Sigmoid colon (tissue), 4 donors: Measurements from ENCODE around the gene PTGDS.

Experiments used
- EP300 ChIP-seq, 4 donors: sonication (generic); formaldehyde crosslinking; IDR thresholded peaks; one replicate each; pipeline ENCODE4 v1.6.1; 2017; ENCODE audit warnings: antibody characterized with exemption in 4 of 4
- POLR2A ChIP-seq, 2 donors: fragments of 450-650 bp; IDR thresholded peaks; one replicate each; pipeline ENCODE4 v1.6.1; 2016; ENCODE audit warnings: antibody characterized with exemption in 2 of 2, mild to moderate bottlenecking in 2 of 2, moderate library complexity in 2 of 2
- POLR2AphosphoS5 ChIP-seq, 4 donors: sonication (generic); formaldehyde crosslinking; IDR thresholded peaks; one replicate each; pipeline ENCODE4 v1.6.1; 2017; ENCODE audit warnings: antibody characterized with exemption in 4 of 4
- TF ChIP-seq, protein P1 (sequence below), 4 experiments: fragments of 450-650 bp in 3 of 4; fragments of 200-600 bp in 1 of 4; IDR thresholded peaks; one replicate each; pipeline ENCODE4 v1.5.1; 2016 to 2019; ENCODE audit warnings: antibody characterized with exemption in 4 of 4, mild to moderate bottlenecking in 3 of 4, moderate library complexity in 2 of 4

GRCh38 chr9:137023583-137023991, 46.3 kb downstream of the PTGDS start:
- TF ChIP-seq, protein P1, sequence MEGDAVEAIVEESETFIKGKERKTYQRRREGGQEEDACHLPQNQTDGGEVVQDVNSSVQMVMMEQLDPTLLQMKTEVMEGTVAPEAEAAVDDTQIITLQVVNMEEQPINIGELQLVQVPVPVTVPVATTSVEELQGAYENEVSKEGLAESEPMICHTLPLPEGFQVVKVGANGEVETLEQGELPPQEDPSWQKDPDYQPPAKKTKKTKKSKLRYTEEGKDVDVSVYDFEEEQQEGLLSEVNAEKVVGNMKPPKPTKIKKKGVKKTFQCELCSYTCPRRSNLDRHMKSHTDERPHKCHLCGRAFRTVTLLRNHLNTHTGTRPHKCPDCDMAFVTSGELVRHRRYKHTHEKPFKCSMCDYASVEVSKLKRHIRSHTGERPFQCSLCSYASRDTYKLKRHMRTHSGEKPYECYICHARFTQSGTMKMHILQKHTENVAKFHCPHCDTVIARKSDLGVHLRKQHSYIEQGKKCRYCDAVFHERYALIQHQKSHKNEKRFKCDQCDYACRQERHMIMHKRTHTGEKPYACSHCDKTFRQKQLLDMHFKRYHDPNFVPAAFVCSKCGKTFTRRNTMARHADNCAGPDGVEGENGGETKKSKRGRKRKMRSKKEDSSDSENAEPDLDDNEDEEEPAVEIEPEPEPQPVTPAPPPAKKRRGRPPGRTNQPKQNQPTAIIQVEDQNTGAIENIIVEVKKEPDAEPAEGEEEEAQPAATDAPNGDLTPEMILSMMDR (IDR thresholded peaks at IDR 0.05), result no peak
- no peak for TF ChIP-seq EP300 (IDR thresholded peaks at IDR 0.05)
- no peak for TF ChIP-seq POLR2A (IDR thresholded peaks at IDR 0.05)
- TF ChIP-seq POLR2AphosphoS5 (IDR thresholded peaks at IDR 0.05), result no peak
